HCT116 (cell line): Measurements from ENCODE around the gene ACTN4. TPM values are rescaled to one million over a fixed set of nuclear protein-coding genes. Genes with fewer than 3 reads are reported as not detected.
"Not testable (repeated sequence)": the region's sequence is repeated elsewhere in the genome, so short reads cannot be mapped to it uniquely, and the experiment has no call there.

ENCODE experiments used
- ATAC-seq: fragments of 200-7000 bp; cut with Tn5 transposase; 2 replicates; pipeline ENCODE4 v1.9.1; 2020; ENCODE audit warnings: mild to moderate bottlenecking, moderate library complexity
- BruUV-seq: library from RNA; stranded (reverse); fragments of 400-500 nt; replicated peaks from 2 replicates; lab custom pipeline; 2021; lab: Mats Ljungman, UMichigan
- CTCF ChIA-PET: fragments of 300-600 bp; sonication (Branson Sonifier 250); formaldehyde crosslinking; loops from one replicate; lab custom pipeline; 2021; ENCODE audit warnings: antibody characterized with exemption; lab: Charles Lee
- POLR2A ChIA-PET: fragments of 300-600, 350-600 bp; sonication (Branson Sonifier 250); formaldehyde crosslinking; loops from one replicate; lab custom pipeline; 2021; ENCODE audit warnings: antibody characterized with exemption; lab: Charles Lee
- RAD21 ChIA-PET, 2 experiments: fragments of 300-600 bp; sonication (Branson Sonifier 250); formaldehyde crosslinking; loops; one replicate each; lab custom pipeline; 2023; ENCODE audit warnings: low total read pairs in 2 of 2; ENCODE audit not compliant: uncharacterized antibody in 2 of 2, unreplicated experiment in 2 of 2, low non-redundant PET in 1 of 2; lab: Charles Lee
- DNase-seq: peaks from one replicate; pipeline ENCODE4 v3.0.0-alpha.2; 2010; ENCODE audit warnings: low read depth, low spot score
- H2AFZ ChIP-seq: fragments of 200-600 bp; shearing (Covaris generic), sonication (generic); 2 replicates; pipeline ENCODE4 v1.6.1; 2017; ENCODE audit warnings: low read depth, mixed run types, mixed read lengths, antibody characterized with exemption, low read length; ENCODE audit not compliant: poor library complexity, severe bottlenecking
- H3K27ac ChIP-seq: 2 replicates; pipeline ENCODE4 v1.5.1; 2012; ENCODE audit warnings: low read depth, low read length
- H3K27me3 ChIP-seq: fragments of 200-600 bp; sonication (generic); 2 replicates; pipeline ENCODE4 v1.6.1; 2016; ENCODE audit warnings: mixed run types, low read length, mixed read lengths; ENCODE audit not compliant: insufficient read depth
- H3K36me3 ChIP-seq, 2 experiments: fragments of 200-500 bp in 1 of 2; fragments of 200-600 bp in 1 of 2; sonication (Bioruptor generic) in 1 of 2; sonication (generic) in 1 of 2; 2 replicates each; pipeline versions ENCODE4 v1.5.1 to v1.6.1; 2014 to 2016; ENCODE audit warnings: low read length in 2 of 2, inconsistent platforms in 1 of 2, mixed read lengths in 1 of 2, mixed run types in 1 of 2; ENCODE audit not compliant: insufficient read depth in 2 of 2, control insufficient read depth in 1 of 2
- H3K4me1 ChIP-seq, 2 experiments: fragments of 200-600 bp in 1 of 2; sonication (generic) in 1 of 2; 2 replicates each; pipeline versions ENCODE4 v1.5.1 to v1.6.1; 2012 to 2017; ENCODE audit warnings: low read length in 2 of 2, inconsistent platforms in 1 of 2, mild to moderate bottlenecking in 1 of 2, mixed read lengths in 1 of 2, mixed run types in 1 of 2, moderate library complexity in 1 of 2; ENCODE audit not compliant: insufficient read depth in 2 of 2, control insufficient read depth in 1 of 2
- H3K4me2 ChIP-seq: fragments of 200-600 bp; sonication (generic); 2 replicates; pipeline ENCODE4 v1.6.1; 2017; ENCODE audit warnings: mixed run types, low read length, mixed read lengths
- H3K4me3 ChIP-seq, 2 experiments: fragments of 200-600 bp in 1 of 2; sonication (generic) in 1 of 2; replicated peaks in 1 of 2; 2 replicates each; pipeline ENCODE4 v1.5.1; 2011 to 2016; ENCODE audit warnings: low read length in 2 of 2, control low read depth in 1 of 2, low read depth in 1 of 2, mild to moderate bottlenecking in 1 of 2, mixed read lengths in 1 of 2, mixed run types in 1 of 2
- H3K79me2 ChIP-seq: fragments of 200-600 bp; sonication (generic); 2 replicates; pipeline ENCODE4 v1.6.1; 2017; ENCODE audit warnings: mild to moderate bottlenecking, mixed run types, low read length, moderate library complexity, mixed read lengths; ENCODE audit not compliant: insufficient read depth
- H3K9ac ChIP-seq: fragments of 200-600 bp; sonication (generic); 2 replicates; pipeline ENCODE4 v1.6.1; 2016; ENCODE audit warnings: low read length, mixed read lengths
- H3K9me2 ChIP-seq: fragments of 200-600 bp; sonication (generic), shearing (Covaris generic); 2 replicates; pipeline ENCODE4 v1.6.1; 2017; ENCODE audit warnings: mixed run types, mild to moderate bottlenecking, moderate library complexity; ENCODE audit not compliant: insufficient read depth
- H3K9me3 ChIP-seq, 2 experiments: fragments of 200-500 bp in 1 of 2; fragments of 200-600 bp in 1 of 2; sonication (Bioruptor generic) in 1 of 2; sonication (generic) in 1 of 2; 2 replicates each; pipeline ENCODE4 v1.6.1; 2014 to 2017; ENCODE audit warnings: low read length in 2 of 2, mixed read lengths in 2 of 2, inconsistent platforms in 1 of 2, low read depth in 1 of 2, mild to moderate bottlenecking in 1 of 2, mixed run types in 1 of 2, moderate library complexity in 1 of 2; ENCODE audit not compliant: control insufficient read depth in 1 of 2, insufficient read depth in 1 of 2
- H4K20me1 ChIP-seq: fragments of 200-600 bp; sonication (generic), shearing (Covaris generic); 2 replicates; pipeline ENCODE4 v1.6.1; 2017; ENCODE audit warnings: mixed run types, mild to moderate bottlenecking, moderate library complexity; ENCODE audit not compliant: insufficient read depth
- CEBPB ChIP-seq: IDR thresholded peaks from 2 replicates; pipeline ENCODE4 v1.6.1; 2012; ENCODE audit warnings: low read depth
- EGR1 ChIP-seq: IDR thresholded peaks from 2 replicates; pipeline ENCODE4 v1.6.1; 2012; ENCODE audit warnings: low read depth
- ELF1 ChIP-seq: IDR thresholded peaks from 2 replicates; pipeline ENCODE4 v1.6.1; 2012; ENCODE audit warnings: low read depth, borderline replicate concordance
- EZH2phosphoT487 ChIP-seq: fragments of 200-600 bp; IDR thresholded peaks from 2 replicates; pipeline ENCODE4 v1.6.1; 2018; ENCODE audit warnings: antibody characterized with exemption, borderline replicate concordance
- FOSL1 ChIP-seq: IDR thresholded peaks from 2 replicates; pipeline ENCODE4 v1.6.1; 2012; ENCODE audit warnings: low read depth
- POLR2AphosphoS5 ChIP-seq: IDR thresholded peaks from 2 replicates; pipeline ENCODE4 v1.6.1; 2011; ENCODE audit warnings: mild to moderate bottlenecking, low read depth, low read length, moderate library complexity
- SIN3A ChIP-seq: IDR thresholded peaks from 2 replicates; pipeline ENCODE4 v1.6.1; 2012; ENCODE audit warnings: low read depth
- SRF ChIP-seq: IDR thresholded peaks from 2 replicates; pipeline ENCODE4 v1.6.1; 2012; ENCODE audit warnings: low read depth
- TCF7L2 ChIP-seq: IDR thresholded peaks from 2 replicates; pipeline ENCODE4 v1.7.0; 2011; ENCODE audit warnings: borderline replicate concordance, inconsistent platforms; ENCODE audit not compliant: insufficient read depth, insufficient read length; ENCODE audit errors: extremely low read depth
- YY1 ChIP-seq: IDR thresholded peaks from 2 replicates; pipeline ENCODE4 v1.6.1; 2011; ENCODE audit warnings: low read length, low read depth, moderate library complexity, mild to moderate bottlenecking; ENCODE audit not compliant: insufficient replicate concordance; ENCODE audit errors: extremely low read depth
- ZFX ChIP-seq: fragments of 450-650 bp; IDR thresholded peaks from 2 replicates; pipeline ENCODE4 v1.6.1; 2017
- ZNF274 ChIP-seq: fragments of 200-500 bp; sonication (Bioruptor generic); IDR thresholded peaks from 2 replicates; pipeline ENCODE4 v1.6.1; 2014; ENCODE audit warnings: mild to moderate bottlenecking, low read depth, low read length, inconsistent platforms
- intact Hi-C: fragments of 100-400 bp; cut with micrococcal nuclease; formaldehyde crosslinking; loops from 2 replicates; pipeline ENCODE4 v1.10.0; 2022
- total RNA-seq: library from RNA; stranded (reverse); gene quantifications from one replicate; pipeline ENCODE4 v1.2.1, GENCODE V29; 2021; ENCODE audit not compliant: unreplicated experiment
- TF ChIP-seq, protein P1 (sequence below): IDR thresholded peaks from 2 replicates; pipeline ENCODE4 v1.6.1; 2012

ACTN4 gene
- total RNA-seq, 1 experiment from 2014 or later, result 651 TPM

DNA sequence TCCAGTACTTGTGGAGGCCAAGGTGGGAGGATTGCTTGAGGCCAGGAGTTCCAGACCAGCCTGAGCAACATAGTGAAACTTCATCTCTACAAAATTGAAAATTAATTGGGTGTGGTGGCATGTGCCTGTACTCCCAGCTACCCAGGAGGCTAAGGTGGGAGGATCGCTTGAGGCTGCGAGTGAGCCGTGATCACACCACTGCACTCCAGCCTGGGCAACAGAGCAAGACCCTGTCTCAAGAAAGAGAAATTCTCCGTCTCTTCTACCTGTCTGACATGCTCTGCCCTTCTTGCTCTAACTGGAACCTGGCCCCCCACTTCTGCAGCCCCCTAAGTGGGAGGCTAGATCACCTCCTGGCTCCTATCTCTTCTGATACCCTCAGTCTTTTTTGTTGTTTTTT is 21.0 kb upstream of the ACTN4 start:
- Histone ChIP-seq H3K79me2 (peaks cover 26% of the 10 kb centered on the region), H3K9me3 (no peaks in the 10 kb centered on the region), H3K27ac (no peak overlapping the region), H4K20me1 (no peaks in the 10 kb centered on the region), H3K9ac (no peak overlapping the region), H3K4me2 (no peak overlapping the region), H2AFZ (no peak overlapping the region), H3K9me2 (no peaks in the 10 kb centered on the region), H3K4me1 (no peaks in the 10 kb centered on the region), H3K36me3 (peaks cover 45 to 55% of the 10 kb centered on the region in 2 experiments; a peak in 3 of 4 replicates), H3K27me3 (no peaks in the 10 kb centered on the region), H3K4me3 (no peak overlapping the region)
- RAD21 ChIA-PET, result no interaction called here
- no TSS peak for BruUV-seq
- intact Hi-C loops, result no loop called here
- POLR2A ChIA-PET, result no interaction called here
- TF ChIP-seq EGR1 (no peak), FOSL1 (no peak), TCF7L2 (no peak), YY1 (no peak), ZFX (no peak), ELF1 (no peak), ZNF274 (no peak)
- TF ChIP-seq, protein P1, sequence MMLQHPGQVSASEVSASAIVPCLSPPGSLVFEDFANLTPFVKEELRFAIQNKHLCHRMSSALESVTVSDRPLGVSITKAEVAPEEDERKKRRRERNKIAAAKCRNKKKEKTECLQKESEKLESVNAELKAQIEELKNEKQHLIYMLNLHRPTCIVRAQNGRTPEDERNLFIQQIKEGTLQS, result no peak
- no peak for DNase-seq
- CTCF ChIA-PET, result no interaction called here
- no peak for ATAC-seq

DNA sequence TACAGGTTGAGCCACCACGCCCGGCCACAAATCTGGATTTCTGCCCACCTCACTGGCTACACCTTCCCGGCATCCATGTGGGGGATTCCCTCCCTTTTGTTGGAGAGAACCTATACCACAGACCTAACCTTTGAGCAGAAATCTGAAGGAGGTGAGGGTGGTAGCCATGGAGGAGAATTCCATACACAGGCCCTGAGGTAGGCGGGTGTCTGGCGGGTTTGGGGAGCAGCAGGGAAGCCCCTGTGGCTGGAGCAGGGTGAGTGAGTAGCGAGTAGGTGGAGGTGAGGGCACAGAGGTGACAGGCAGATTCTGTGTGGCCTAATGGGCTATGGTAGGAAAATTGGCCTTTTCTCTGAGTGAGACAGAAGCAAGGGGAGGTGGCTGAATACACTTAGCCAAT is 17.9 kb upstream of the ACTN4 start:
- ATAC-seq (no peak), DNase-seq (no peak)
- no peaks in the 10 kb centered on the region for H3K27me3 ChIP-seq
- TF ChIP-seq ZFX, result no peak
- TF ChIP-seq SRF, result no peak
- TF ChIP-seq ZNF274, result no peak
- TF ChIP-seq ELF1, result no peak
- TF ChIP-seq EZH2phosphoT487, result no peak
- no peak for TF ChIP-seq FOSL1
- TF ChIP-seq SIN3A, result no peak
- TF ChIP-seq POLR2AphosphoS5, result no peak
- TF ChIP-seq CEBPB, result no peak
- no TSS peak for BruUV-seq
- ChIA-PET RAD21 (no interaction called here), CTCF (no interaction called here), POLR2A (no interaction called here)
- H3K9me3 ChIP-seq, result no peaks in the 10 kb centered on the region
- H2AFZ ChIP-seq, result no peak overlapping the region
- H3K36me3 ChIP-seq, result peaks cover 33 to 45% of the 10 kb centered on the region in 2 experiments; a peak in 3 of 4 replicates
- peaks cover 10% of the 10 kb centered on the region; the same call in 1 of the 2 replicates for H3K79me2 ChIP-seq
- H3K4me2 ChIP-seq, result no peak overlapping the region
- no peaks in the 10 kb centered on the region for H4K20me1 ChIP-seq
- peaks cover 0 to 1% of the 10 kb centered on the region in 2 experiments; a peak in 1 of 4 replicates for H3K4me1 ChIP-seq
- no peak overlapping the region for H3K9ac ChIP-seq
- H3K9me2 ChIP-seq, result no peaks in the 10 kb centered on the region
- H3K27ac ChIP-seq, result no peak overlapping the region; the same call in 1 of the 2 replicates
- H3K4me3 ChIP-seq, result no peak overlapping the region
- intact Hi-C loops, result no loop called here

DNA sequence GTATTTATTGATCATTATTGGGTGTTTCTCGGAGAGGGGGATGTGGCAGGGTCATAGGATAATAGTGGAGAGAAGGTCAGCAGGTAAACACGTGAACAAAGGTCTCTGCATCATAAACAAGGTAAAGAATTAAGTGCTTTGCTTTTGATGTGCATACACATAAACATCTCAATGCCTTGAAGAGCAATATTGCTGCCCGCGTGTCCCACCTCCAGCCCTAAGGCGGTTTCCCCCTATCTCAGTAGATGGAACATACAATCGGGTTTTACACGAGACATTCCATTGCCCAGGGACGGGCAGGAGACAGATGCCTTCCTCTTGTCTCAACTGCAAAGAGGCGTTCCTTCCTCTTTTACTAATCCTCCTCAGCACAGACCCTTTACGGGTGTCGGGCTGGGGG is 16.1 kb upstream of the ACTN4 start:
- H3K9me2 ChIP-seq, DNase-seq, H3K4me2 ChIP-seq, H3K27ac ChIP-seq, H3K27me3 ChIP-seq, H3K4me3 ChIP-seq, H2AFZ ChIP-seq, H3K9me3 ChIP-seq, H3K9ac ChIP-seq, BruUV-seq, ATAC-seq, CTCF ChIA-PET, POLR2A ChIA-PET, RAD21 ChIA-PET, H4K20me1 ChIP-seq: not testable (repeated sequence)
- H3K79me2 ChIP-seq, result peaks cover 19% of the 10 kb centered on the region; the same call in 1 of the 2 replicates
- peaks cover 5 to 19% of the 10 kb centered on the region in 2 experiments for H3K4me1 ChIP-seq
- intact Hi-C loops, result loop anchor here (10.0 kb wide), 1 partner anchor 116 kb away; no protein-coding TSS in a partner anchor
- peaks cover 32 to 52% of the 10 kb centered on the region in 2 experiments for H3K36me3 ChIP-seq
